GM21825 (cell line): ENCODE results near the gene ACTL7A.
"Not testable (repeated sequence)": the region's sequence is repeated elsewhere in the genome, so short reads cannot be mapped to it uniquely, and the experiment has no call there.

Experiments used
- ATAC-seq: cut with Tn5 transposase; IDR thresholded peaks from one replicate; pipeline ENCODE4 v1.9.1; 2021; ENCODE audit warnings: mild to moderate bottlenecking, moderate library complexity; ENCODE audit not compliant: unreplicated experiment

Gene ACTL7A

GRCh38 chr9:108861997-108862396 is at the start of gene ACTL7A:
TSS of gene ACTL7A (plus strand) at chr9:108862266. CDS start at chr9:108862323, 57 bp downstream.
- ATAC-seq, result no peak

GRCh38 chr9:108812396-108813025 is 49.6 kb upstream of the ACTL7A start:
- ATAC-seq, result no peak

- ATAC-seq, result no peak
Measured at GRCh38 chr9:108813951-108814601, 48.0 kb upstream of the ACTL7A start.

- no peak for ATAC-seq
Measured at GRCh38 chr9:108815156-108815555, 46.9 kb upstream of the ACTL7A start.

GRCh38 chr9:108816037-108816436 is 46.0 kb upstream of the ACTL7A start:
- ATAC-seq, result no peak

- ATAC-seq, result no peak
Measured at GRCh38 chr9:108823829-108824228, 38.2 kb upstream of the ACTL7A start.

- no peak for ATAC-seq
Measured at GRCh38 chr9:108830272-108830671, 31.8 kb upstream of the ACTL7A start.

- no peak for ATAC-seq
Measured at GRCh38 chr9:108831496-108832178, 30.4 kb upstream of the ACTL7A start.

GRCh38 chr9:108832179-108832500 is 29.9 kb upstream of the ACTL7A start:
- no peak for ATAC-seq

GRCh38 chr9:108834959-108835665 is 27.0 kb upstream of the ACTL7A start:
- no peak for ATAC-seq

GRCh38 chr9:108835831-108836230 is 26.2 kb upstream of the ACTL7A start:
- no peak for ATAC-seq

- ATAC-seq, result no peak
Measured at GRCh38 chr9:108836319-108836718, 25.7 kb upstream of the ACTL7A start.

GRCh38 chr9:108836781-108837180 is 25.3 kb upstream of the ACTL7A start:
- ATAC-seq, result no peak

GRCh38 chr9:108837530-108837929 is 24.5 kb upstream of the ACTL7A start:
- ATAC-seq, result no peak

GRCh38 chr9:108838017-108838416 is 24.0 kb upstream of the ACTL7A start:
- ATAC-seq, result no peak

GRCh38 chr9:108839561-108839960 is 22.5 kb upstream of the ACTL7A start:
- not testable (repeated sequence) for ATAC-seq

GRCh38 chr9:108842610-108843295 is 19.3 kb upstream of the ACTL7A start:
- no peak for ATAC-seq

- no peak for ATAC-seq
Measured at GRCh38 chr9:108844391-108844790, 17.7 kb upstream of the ACTL7A start.

- no peak for ATAC-seq
Measured at GRCh38 chr9:108844856-108845255, 17.2 kb upstream of the ACTL7A start.

- no peak for ATAC-seq
Measured at GRCh38 chr9:108845507-108845906, 16.6 kb upstream of the ACTL7A start.

- no peak for ATAC-seq
Measured at GRCh38 chr9:108845947-108846346, 16.1 kb upstream of the ACTL7A start.
